HK-2 (cell line): Measurements from ENCODE around the gene INTS2.
A peak's percentile ranks its signal among the peaks of the same experiment; 100 is the strongest.
"Not testable (repeated sequence)": the region's sequence is repeated elsewhere in the genome, so short reads cannot be mapped to it uniquely, and the experiment has no call there.

Experiments used
- DNase-seq: peaks from one replicate; pipeline ENCODE4 v3.0.0-alpha.2; 2018; ENCODE audit not compliant: unreplicated experiment

INTS2 gene

GRCh38 chr17:61897548-61898180 is 30.1 kb downstream of the INTS2 start:
- DNase-seq, result no peak

- no peak for DNase-seq
These were observed 32.4 kb downstream of the INTS2 start for GRCh38 chr17:61895391-61895790.

GRCh38 chr17:61894310-61894709 is 33.5 kb downstream of the INTS2 start:
- not testable (repeated sequence) for DNase-seq

GRCh38 chr17:61887733-61888132 is 40.0 kb downstream of the INTS2 start:
- DNase-seq, result not testable (repeated sequence)

- not testable (repeated sequence) for DNase-seq
These were observed 41.9 kb downstream of the INTS2 start for GRCh38 chr17:61885865-61886264.

GRCh38 chr17:61884864-61885263 is 42.9 kb downstream of the INTS2 start:
- no peak for DNase-seq

GRCh38 chr17:61880589-61881102 is 47.1 kb downstream of the INTS2 start:
- no peak for DNase-seq

- DNase-seq, result no peak
These were observed 48.7 kb downstream of the INTS2 start for GRCh38 chr17:61878984-61879612.

GRCh38 chr17:61878520-61878919 is 49.3 kb downstream of the INTS2 start:
- DNase-seq, result no peak

GRCh38 chr17:61877837-61878236 is 49.9 kb downstream of the INTS2 start:
- DNase-seq, result no peak

GRCh38 chr17:61875804-61876203 is 52.0 kb downstream of the INTS2 start:
- DNase-seq, result no peak

- DNase-seq, result no peak
These were observed 52.5 kb downstream of the INTS2 start for GRCh38 chr17:61875285-61875684.

GRCh38 chr17:61874075-61874474 is 53.7 kb downstream of the INTS2 start:
- no peak for DNase-seq

- DNase-seq, result no peak
These were observed 55.7 kb downstream of the INTS2 start for GRCh38 chr17:61872099-61872498.

- no peak for DNase-seq
These were observed 58.6 kb downstream of the INTS2 start for GRCh38 chr17:61869138-61869537.

- DNase-seq, result no peak
These were observed 59.7 kb downstream of the INTS2 start for GRCh38 chr17:61868074-61868473.

GRCh38 chr17:61867033-61867432 is 60.7 kb downstream of the INTS2 start:
- DNase-seq, result no peak

- DNase-seq, result no peak
These were observed 64.0 kb downstream of the INTS2 start for GRCh38 chr17:61863801-61864126.

GRCh38 chr17:61862975-61863800 is 64.6 kb downstream of the INTS2 start, which contains the start of gene BRIP1:
TSS of gene BRIP1 (minus strand) at chr17:61863528. CDS start at chr17:61861539, 1,989 bp downstream.
- peak; percentile 96 for DNase-seq

GRCh38 chr17:61862105-61862574 is 65.6 kb downstream of the INTS2 start:
- DNase-seq, result no peak

- not testable (repeated sequence) for DNase-seq
These were observed 67.4 kb downstream of the INTS2 start for GRCh38 chr17:61860397-61860796.

- DNase-seq, result no peak
These were observed 71.7 kb downstream of the INTS2 start for GRCh38 chr17:61856035-61856434.
